Thoracic aorta (tissue), 2 donors: Measurements from ENCODE around the gene TNFRSF4. TPM values are rescaled to one million over a fixed set of nuclear protein-coding genes. Genes with fewer than 3 reads are reported as not detected.

Experiments
- ATAC-seq: fragments of 150-250 bp; one replicate; pipeline ENCODE4 v1.8.0; 2017; ENCODE audit warnings: low read depth; ENCODE audit not compliant: insufficient number of reproducible peaks, low FRiP score
- DNase-seq: peaks from one replicate; pipeline ENCODE4 v3.0.0-alpha.2; 2020; ENCODE audit warnings: low spot score
- H3K27ac ChIP-seq, 2 donors: fragments of 200-600 bp; sonication (generic); 1 replicate in 1 of 2; 2 replicates in 1 of 2; pipeline ENCODE4 v1.5.1; 2016; ENCODE audit warnings: mild to moderate bottlenecking in 2 of 2, moderate library complexity in 2 of 2
- H3K27me3 ChIP-seq: fragments of 200-600 bp; sonication (generic); replicated peaks from 2 replicates; pipeline ENCODE4 v1.6.0; 2016; ENCODE audit warnings: mild to moderate bottlenecking; ENCODE audit not compliant: insufficient read depth
- H3K36me3 ChIP-seq: fragments of 200-600 bp; sonication (generic); one replicate; pipeline ENCODE4 v1.5.1; 2016
- H3K4me1 ChIP-seq, 2 donors: fragments of 200-600 bp; sonication (generic); 1 replicate in 1 of 2; 2 replicates in 1 of 2; pipeline versions ENCODE4 v1.5.1 to v1.6.0; 2016; ENCODE audit warnings: low read depth in 2 of 2, mild to moderate bottlenecking in 1 of 2; ENCODE audit not compliant: control insufficient read depth in 1 of 2
- H3K4me3 ChIP-seq: fragments of 200-600 bp; sonication (generic); 2 replicates; pipeline ENCODE4 v1.5.1; 2016; ENCODE audit warnings: mild to moderate bottlenecking
- H3K9me3 ChIP-seq: fragments of 200-600 bp; sonication (generic); 2 replicates; pipeline ENCODE4 v1.5.1; 2016
- CTCF ChIP-seq: fragments of 200-600 bp; sonication (generic); IDR thresholded peaks from one replicate; pipeline ENCODE4 v1.5.1; 2019; ENCODE audit warnings: antibody characterized with exemption
- total RNA-seq, 2 donors: library from RNA; depleted of rRNA; stranded (reverse); fragments of >200 nt; gene quantifications; one replicate each; pipeline versions ENCODE4 v1.1.0 to v1.2.3, GENCODE V29; 2016

The TNFRSF4 gene
- total RNA-seq, 2 donors from 2014 or later: 1.8 TPM; not detected in 1

- no peak overlapping the region for H3K4me3 ChIP-seq
- peaks cover 3 to 4% of the 10 kb centered on the region in 2 donors for H3K4me1 ChIP-seq
- ATAC-seq (no peak), DNase-seq (no peak)
- no peaks in the 10 kb centered on the region for H3K27me3 ChIP-seq
- no peaks in the 10 kb centered on the region for H3K9me3 ChIP-seq
- H3K27ac ChIP-seq: no peak overlapping the region
- TF ChIP-seq CTCF: no peak
- no peaks in the 10 kb centered on the region for H3K36me3 ChIP-seq
Observed at GRCh38 chr1:1163538-1164070, 50.3 kb downstream of the TNFRSF4 start.

GRCh38 chr1:1162597-1163537, 51.1 kb downstream of the TNFRSF4 start:
- no peak overlapping the region for H3K4me3 ChIP-seq

GRCh38 chr1:1161683-1162079, 52.3 kb downstream of the TNFRSF4 start:
- H3K4me3 ChIP-seq: no peak overlapping the region
- ATAC-seq (no peak), DNase-seq (no peak)
- no peak overlapping the region for H3K27ac ChIP-seq
- no peak for TF ChIP-seq CTCF
- no peaks in the 10 kb centered on the region for H3K27me3 ChIP-seq
- H3K9me3 ChIP-seq: no peaks in the 10 kb centered on the region
- peaks cover 7 to 10% of the 10 kb centered on the region in 2 donors for H3K4me1 ChIP-seq
- no peaks in the 10 kb centered on the region for H3K36me3 ChIP-seq

More at GRCh38 chr1:1162597-1163537, 51.1 kb downstream of the TNFRSF4 start:
- no peak for TF ChIP-seq CTCF
- Histone ChIP-seq H3K36me3 (no peaks in the 10 kb centered on the region), H3K9me3 (no peaks in the 10 kb centered on the region), H3K4me1 (peaks cover 7 to 10% of the 10 kb centered on the region in 2 donors), H3K27me3 (no peaks in the 10 kb centered on the region), H3K27ac (no peak overlapping the region)
- DNase-seq: no peak
- ATAC-seq: no peak

Other genes starting within 250 kb of the TNFRSF4 start
- under 1 TPM in 1 of 2 donors, not detected in 1; 0.27 TPM for gene PLEKHN1, start 247.7 kb downstream of the TNFRSF4 start, total RNA-seq
- gene PERM1, start 232.1 kb downstream of the TNFRSF4 start, total RNA-seq: under 1 TPM; 0.54 to 0.99 TPM
- gene HES4, start 214.1 kb downstream of the TNFRSF4 start, total RNA-seq: 10 to 100 TPM; 50.1 to 98.8 TPM
- gene ISG15, start 200.7 kb downstream of the TNFRSF4 start, total RNA-seq: 100 to 1,000 TPM in 1 of 2 donors, 10 to 100 TPM in 1; 31.5 to 104 TPM
- gene AGRN, start 194.0 kb downstream of the TNFRSF4 start, total RNA-seq: 10 to 100 TPM; 36.2 to 36.7 TPM
- under 1 TPM in 1 of 2 donors, not detected in 1; 0.71 TPM for gene RNF223, start 139.8 kb downstream of the TNFRSF4 start, total RNA-seq
- 10 to 100 TPM; 10.8 to 21.2 TPM for gene C1orf159, start 98.1 kb downstream of the TNFRSF4 start, total RNA-seq
- not detected for gene TTLL10, start 40.3 kb downstream of the TNFRSF4 start, total RNA-seq
- 1 to 10 TPM in 1 of 2 donors, not detected in 1; 1.3 TPM for gene TNFRSF18, start 7.6 kb downstream of the TNFRSF4 start, total RNA-seq
- gene SDF4, start 17.8 kb upstream of the TNFRSF4 start, total RNA-seq: 100 to 1,000 TPM; 157 to 230 TPM
- 10 to 100 TPM; 15.5 to 25.3 TPM for gene B3GALT6, start 18.1 kb upstream of the TNFRSF4 start, total RNA-seq
- gene C1QTNF12, start 32.6 kb upstream of the TNFRSF4 start, total RNA-seq: 10 to 100 TPM in 1 of 2 donors, 1 to 10 TPM in 1; 2.9 to 12.5 TPM
- gene UBE2J2, start 59.7 kb upstream of the TNFRSF4 start, total RNA-seq: 10 to 100 TPM; 43.5 to 57.7 TPM
- gene SCNN1D, start 66.3 kb upstream of the TNFRSF4 start, total RNA-seq: 10 to 100 TPM in 1 of 2 donors, 1 to 10 TPM in 1; 1.8 to 10.3 TPM
- gene ACAP3, start 93.8 kb upstream of the TNFRSF4 start, total RNA-seq: 100 to 1,000 TPM in 1 of 2 donors, 10 to 100 TPM in 1; 41.6 to 121 TPM
- 10 to 100 TPM; 22.1 to 22.6 TPM for gene PUSL1, start 94.4 kb upstream of the TNFRSF4 start, total RNA-seq
- 100 to 1,000 TPM; 192 to 195 TPM for gene INTS11, start 110.5 kb upstream of the TNFRSF4 start, total RNA-seq
- 10 to 100 TPM; 16.4 to 26.3 TPM for gene CPTP, start 110.6 kb upstream of the TNFRSF4 start, total RNA-seq
- under 1 TPM in 1 of 2 donors, not detected in 1; 0.14 TPM for gene TAS1R3, start 117.1 kb upstream of the TNFRSF4 start, total RNA-seq
- 100 to 1,000 TPM in 1 of 2 donors, 10 to 100 TPM in 1; 66.2 to 101 TPM for gene DVL1, start 135.3 kb upstream of the TNFRSF4 start, total RNA-seq
- 100 to 1,000 TPM; 239 to 326 TPM for gene MXRA8, start 144.4 kb upstream of the TNFRSF4 start, total RNA-seq
- 10 to 100 TPM; 43.5 to 94.5 TPM for gene AURKAIP1, start 161.1 kb upstream of the TNFRSF4 start, total RNA-seq
- gene CCNL2, start 185.2 kb upstream of the TNFRSF4 start, total RNA-seq: 100 to 1,000 TPM; 214 to 313 TPM
- gene MRPL20, start 193.1 kb upstream of the TNFRSF4 start, total RNA-seq: 100 to 1,000 TPM in 1 of 2 donors, 10 to 100 TPM in 1; 96.9 to 121 TPM
- gene ANKRD65, start 207.1 kb upstream of the TNFRSF4 start, total RNA-seq: under 1 TPM in 1 of 2 donors, not detected in 1; 0.68 TPM
- gene VWA1, start 221.5 kb upstream of the TNFRSF4 start, total RNA-seq: 10 to 100 TPM; 21.7 to 23.6 TPM
- under 1 TPM in 1 of 2 donors, not detected in 1; 0.27 TPM for gene ATAD3C, start 235.5 kb upstream of the TNFRSF4 start, total RNA-seq